HepG2 (cell line): ENCODE results near the gene JMJD7. TPM values are rescaled to one million over a fixed set of nuclear protein-coding genes. Genes with fewer than 3 reads are reported as not detected.

Experiments
- ATAC-seq: fragments of 200-7000 bp; cut with Tn5 transposase; 3 replicates; pipeline ENCODE4 v1.9.1; 2020; ENCODE audit warnings: mild to moderate bottlenecking, moderate library complexity
- BruUV-seq: library from RNA; stranded (reverse); fragments of 400-500 nt; replicated peaks from 2 replicates; lab custom pipeline; 2021; lab: Mats Ljungman, UMichigan
- CTCF ChIA-PET: fragments of 300-600 bp; formaldehyde crosslinking; extraction: SDS; loops from one replicate; lab custom pipeline; 2021; ENCODE audit warnings: low total read pairs, inconsistent platforms, low intra/inter-chr PET ratio; lab: Yijun Ruan, JAX
- POLR2A ChIA-PET: fragments of 350-600 bp; sonication (Branson Sonifier 250); formaldehyde crosslinking; loops from one replicate; lab custom pipeline; 2020; ENCODE audit warnings: antibody characterized with exemption, inconsistent platforms; lab: Yijun Ruan, JAX
- DNase-seq: peaks from one replicate; pipeline ENCODE4 v3.0.0-alpha.2; 2015; ENCODE audit warnings: low spot score
- FAIRE-seq: peaks from 3 replicates; lab custom pipeline; 2011; peaks lifted over from hg19 to GRCh38; lab: Jason Lieb, UNC
- H2AFZ ChIP-seq: one replicate; pipeline ENCODE4 v1.6.1; 2011; ENCODE audit warnings: low read length, inconsistent platforms
- H3K27ac ChIP-seq: fragments of 300-600 bp; 3 replicates; pipeline ENCODE4 v1.8.0; 2011; ENCODE audit warnings: mixed run types, mild to moderate bottlenecking, mixed read lengths, low read length, inconsistent platforms; ENCODE audit not compliant: insufficient read depth; ENCODE audit errors: extremely low read length
- H3K27me3 ChIP-seq, 2 experiments: fragments of 200-600 bp in 1 of 2; 2 replicates in 1 of 2; 3 replicates in 1 of 2; pipeline versions ENCODE4 v1.6.0 to v1.8.0; 2011; ENCODE audit warnings: low read length in 2 of 2, mild to moderate bottlenecking in 2 of 2, moderate library complexity in 2 of 2, inconsistent platforms in 1 of 2; ENCODE audit not compliant: insufficient read depth in 2 of 2, control insufficient read depth in 1 of 2
- H3K36me3 ChIP-seq, 2 experiments: fragments of 200-600 bp in 1 of 2; replicated peaks in 1 of 2; 2 replicates in 1 of 2; 3 replicates in 1 of 2; pipeline versions ENCODE4 v1.5.1 to v1.8.0; 2011; ENCODE audit warnings: low read length in 2 of 2, inconsistent platforms in 1 of 2; ENCODE audit not compliant: insufficient read depth in 2 of 2, control insufficient read depth in 1 of 2
- H3K4me1 ChIP-seq: 2 replicates; pipeline ENCODE4 v1.5.1; 2012; ENCODE audit warnings: low read length, inconsistent platforms; ENCODE audit not compliant: insufficient read depth
- H3K4me2 ChIP-seq: 2 replicates; pipeline ENCODE4 v1.6.0; 2011; ENCODE audit warnings: low read depth, low read length, inconsistent platforms
- H3K4me3 ChIP-seq, 3 experiments: fragments of 200-600 bp in 1 of 3; sonication (generic), shearing (Covaris generic) in 1 of 3; replicated peaks in 1 of 3; 2 replicates each; pipeline ENCODE4 v1.5.1; 2011 to 2016; ENCODE audit warnings: low read length in 3 of 3, inconsistent platforms in 2 of 3, low read depth in 2 of 3, mild to moderate bottlenecking in 2 of 3, control low read depth in 1 of 3, mixed read lengths in 1 of 3; ENCODE audit not compliant: insufficient read depth in 1 of 3
- H3K79me2 ChIP-seq: one replicate; pipeline ENCODE4 v1.6.1; 2011; ENCODE audit warnings: low read length, inconsistent platforms; ENCODE audit not compliant: insufficient read depth
- H3K9ac ChIP-seq: 2 replicates; pipeline ENCODE4 v1.6.0; 2011; ENCODE audit warnings: mild to moderate bottlenecking, low read depth, low read length, inconsistent platforms; ENCODE audit not compliant: insufficient read depth
- H3K9me3 ChIP-seq: 2 replicates; pipeline ENCODE4 v1.5.1; 2012; ENCODE audit warnings: mild to moderate bottlenecking, low read length
- H4K20me1 ChIP-seq: 2 replicates; pipeline ENCODE4 v1.6.0; 2011; ENCODE audit warnings: inconsistent platforms, mild to moderate bottlenecking, low read length, moderate library complexity; ENCODE audit not compliant: insufficient read depth
- ATM ChIP-seq: fragments of 450-650 bp; IDR thresholded peaks from 2 replicates; pipeline ENCODE4 v1.7.1; 2017; ENCODE audit warnings: mild to moderate bottlenecking, borderline replicate concordance
- CSRNP1 ChIP-seq: sonication (generic); formaldehyde crosslinking; IDR thresholded peaks from 2 replicates; pipeline ENCODE4 v1.8.1; 2023; ENCODE audit warnings: mild to moderate bottlenecking, missing genetic modification reagents
- EZH2 ChIP-seq: conservative IDR thresholded peaks from 2 replicates; pipeline ENCODE4 v1.6.1; 2012; ENCODE audit warnings: mild to moderate bottlenecking, low read depth, low read length, moderate library complexity
- GTF2F1 ChIP-seq: fragments of 150-350 bp; IDR thresholded peaks from 2 replicates; pipeline ENCODE4 v1.6.1; 2014; ENCODE audit warnings: low read length
- GTF3A ChIP-seq: sonication (generic); formaldehyde crosslinking; conservative IDR thresholded peaks from 2 replicates; pipeline ENCODE4 v1.4.0; 2020; ENCODE audit warnings: mild to moderate bottlenecking, missing genetic modification reagents
- HNF4G ChIP-seq, 2 experiments: sonication (generic) in 1 of 2; formaldehyde crosslinking in 1 of 2; IDR thresholded peaks; 2 replicates each; pipeline versions ENCODE4 v1.4.0 to v1.6.1; 2011 to 2020; ENCODE audit warnings: borderline replicate concordance in 2 of 2, low read depth in 2 of 2, mild to moderate bottlenecking in 2 of 2, low read length in 1 of 2, missing genetic modification reagents in 1 of 2, moderate library complexity in 1 of 2
- KDM2A ChIP-seq: sonication (generic); formaldehyde crosslinking; IDR thresholded peaks from 2 replicates; pipeline ENCODE4 v1.4.0; 2020; ENCODE audit warnings: low read depth, missing genetic modification reagents, borderline replicate concordance
- PLRG1 ChIP-seq: fragments of 450-650 bp; conservative IDR thresholded peaks from 2 replicates; pipeline ENCODE4 v1.6.1; 2016
- SALL2 ChIP-seq: sonication (generic); formaldehyde crosslinking; IDR thresholded peaks from 2 replicates; pipeline ENCODE4 v1.8.1; 2023; ENCODE audit warnings: mild to moderate bottlenecking, missing genetic modification reagents, inconsistent platforms
- ZBTB3 ChIP-seq: sonication (generic); formaldehyde crosslinking; IDR thresholded peaks from 2 replicates; pipeline ENCODE4 v1.4.0; 2020; ENCODE audit warnings: low read depth, mild to moderate bottlenecking, moderate library complexity, missing genetic modification reagents, borderline replicate concordance
- ZNF10 ChIP-seq: sonication (generic); formaldehyde crosslinking; IDR thresholded peaks from 2 replicates; pipeline ENCODE4 v1.4.0; 2020; ENCODE audit warnings: mild to moderate bottlenecking, low read depth, missing genetic modification reagents, borderline replicate concordance
- ZNF570 ChIP-seq: sonication (generic); formaldehyde crosslinking; IDR thresholded peaks from 2 replicates; pipeline ENCODE4 v1.4.0; 2020; ENCODE audit warnings: mild to moderate bottlenecking, missing genetic modification reagents, borderline replicate concordance
- ZNF660 ChIP-seq: sonication (generic); formaldehyde crosslinking; IDR thresholded peaks from 2 replicates; pipeline ENCODE4 v1.5.1; 2020; ENCODE audit warnings: mild to moderate bottlenecking, low read depth, missing genetic modification reagents, borderline replicate concordance
- WGBS: methylation state at CpG from one replicate; pipeline ENCODE4 v1.1.6; 2017; ENCODE audit warnings: low lambda C conversion rate; 5-methylcytosine and 5-hydroxymethylcytosine counted together
- in situ Hi-C: cut with HindIII; loops from 2 replicates; pipeline ENCODE4 v1.10.0; 2017; ENCODE audit warnings: low pct_unique_long_range_greater_than_20kb; ENCODE audit not compliant: extremely low pct_ligation_motif_present
- intact Hi-C: fragments of 100-400 bp; cut with micrococcal nuclease; formaldehyde crosslinking; loops from one replicate; pipeline ENCODE4 v1.10.0; 2022; ENCODE audit not compliant: unreplicated experiment
- polyA plus RNA-seq, 8 experiments: library from polyadenylated mRNA; depleted of rRNA in 3 of 8; stranded (reverse) in 7 of 8; unstranded in 1 of 8; fragments of >200 nt; fragmentation: Illumina TruSeq in 4 of 8; extraction: Trizol in 4 of 8; gene quantifications; 2 replicates each; pipeline versions ENCODE4 v1.2.1 to v1.2.3, GENCODE V29; 2011 to 2016; ENCODE audit warnings: low read depth in 4 of 8, missing spikeins in 1 of 8, mixed read lengths in 1 of 8; ENCODE audit not compliant: insufficient read depth in 1 of 8
- total RNA-seq, 5 experiments: library from RNA; depleted of rRNA; stranded (reverse); fragments of >200 nt; fragmentation: Illumina TruSeq; extraction: Trizol; gene quantifications; 2 replicates each; pipeline ENCODE4 v1.2.3, GENCODE V29; 2016; ENCODE audit warnings: low read depth in 1 of 5

Gene JMJD7
- total and polyA plus RNA-seq, 2 of the 13 experiments (the other 11 are each of a cell fraction or from before 2014, with no cell fraction given): 6.4 to 7.1 TPM

GRCh38 chr15:41851755-41852370, 24.0 kb downstream of the JMJD7 start:
- Histone ChIP-seq H3K79me2 (no peaks in the 10 kb centered on the region), H3K36me3 (0 out of 5 replicates have a peak, but pooled peaks cover 0 to under 1% of the 10 kb centered on the region in 2 experiments), H4K20me1 (no peaks in the 10 kb centered on the region; the same call in 1 of the 2 replicates), H3K9me3 (no peaks in the 10 kb centered on the region), H3K9ac (no peak overlapping the region), H3K4me2 (no peak overlapping the region), H3K27me3 (peaks cover 5 to 21% of the 10 kb centered on the region in 2 experiments; a peak in 4 of 5 replicates), H3K4me3 (no peak overlapping the region), H3K27ac (no peak overlapping the region), H3K4me1 (no peaks in the 10 kb centered on the region), H2AFZ (no peak overlapping the region)
- DNase-seq: no peak
- intact Hi-C loops (no loop called here), in situ Hi-C loops (no loop called here)
- 62% methylated on average over 3 of the region's 8 CpGs for WGBS
- POLR2A ChIA-PET: interaction anchor here (1.5 kb wide), 1 partner anchor 13 kb away, joined by 3 read pairs; no protein-coding TSS in a partner anchor
- no TSS peak for BruUV-seq
- TF ChIP-seq KDM2A (CRISPR knock-in tag) (no peak), GTF3A (peak; percentile 97)
- FAIRE-seq: no peak
- no peak for ATAC-seq
- CTCF ChIA-PET: no interaction called here

- Histone ChIP-seq H3K4me2 (no peak overlapping the region), H3K79me2 (no peaks in the 10 kb centered on the region), H3K36me3 (no peaks in the 10 kb centered on the region), H3K9ac (no peak overlapping the region), H3K9me3 (no peaks in the 10 kb centered on the region), H4K20me1 (no peaks in the 10 kb centered on the region; the same call in 1 of the 2 replicates), H3K4me1 (peaks cover 10% of the 10 kb centered on the region), H2AFZ (no peak overlapping the region), H3K27ac (no peak overlapping the region), H3K27me3 (peaks cover 5 to 25% of the 10 kb centered on the region in 2 experiments; a peak in 4 of 5 replicates), H3K4me3 (no peak overlapping the region)
- CTCF ChIA-PET: no interaction called here
- DNase-seq (no peak), ATAC-seq (peak; percentile 17), FAIRE-seq (no peak)
- no TSS peak for BruUV-seq
- intact Hi-C loops: no loop called here
- in situ Hi-C loops: no loop called here
- POLR2A ChIA-PET: no interaction called here
- WGBS: 57% methylated on average over 9 of the region's 17 CpGs
- TF ChIP-seq PLRG1 (no peak), ZNF660 (CRISPR knock-in tag) (no peak), ZBTB3 (CRISPR knock-in tag) (no peak), ZNF10 (CRISPR knock-in tag) (no peak), HNF4G (IDR thresholded peaks at IDR 0.05; ENCODE audit: borderline replicate concordance, low read depth, low read length) (no peak), HNF4G (CRISPR knock-in tag; IDR thresholded peaks at IDR 0.05; ENCODE audit: borderline replicate concordance, low read depth) (no peak), SALL2 (CRISPR knock-in tag) (no peak), ZNF570 (CRISPR knock-in tag) (no peak), ATM (no peak), CSRNP1 (no peak), GTF2F1 (no peak), EZH2 (no peak)
Observed at GRCh38 chr15:41852736-41853590, 25.1 kb downstream of the JMJD7 start.
